GM15510 (cell line): ENCODE data around the gene VPS35L.

Experiments
- POLR2A ChIP-seq: IDR thresholded peaks from 3 replicates; pipeline ENCODE4 v1.6.1; 2011; ENCODE audit warnings: borderline replicate concordance; ENCODE audit not compliant: insufficient read length; ENCODE audit errors: extremely low read depth

VPS35L gene

DNA sequence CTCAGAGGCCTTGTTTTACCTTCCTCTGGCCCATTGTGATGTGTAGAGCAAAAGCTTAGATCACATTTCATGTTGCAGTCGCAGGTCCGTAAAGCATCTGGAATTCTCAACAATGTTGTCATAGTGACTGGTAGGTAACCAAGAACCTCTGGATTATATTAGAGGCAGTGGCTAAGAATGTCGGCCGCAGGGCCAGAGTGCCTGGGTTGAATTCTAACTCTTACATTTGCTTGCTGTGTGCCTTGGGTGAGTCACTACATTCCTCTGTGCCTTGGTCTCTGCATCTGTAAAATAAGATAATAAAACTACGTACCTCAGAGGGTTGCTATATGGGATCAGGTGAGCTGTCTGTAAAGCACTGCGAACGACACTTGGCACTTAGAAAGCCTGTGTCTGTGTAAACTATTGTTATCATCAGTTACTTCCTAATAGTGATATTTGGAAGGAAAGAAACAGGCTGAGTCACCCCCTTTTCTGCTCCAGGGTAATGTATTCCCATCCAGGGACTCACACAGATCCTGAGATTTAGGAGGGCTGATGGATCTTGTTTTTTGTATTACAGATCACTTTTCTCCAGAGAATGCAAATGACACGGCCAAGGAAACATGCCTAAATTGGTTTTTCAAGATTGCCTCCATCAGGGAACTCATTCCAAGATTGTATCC lies 52.2 kb downstream of the VPS35L start:
- TF ChIP-seq POLR2A, result no peak

DNA sequence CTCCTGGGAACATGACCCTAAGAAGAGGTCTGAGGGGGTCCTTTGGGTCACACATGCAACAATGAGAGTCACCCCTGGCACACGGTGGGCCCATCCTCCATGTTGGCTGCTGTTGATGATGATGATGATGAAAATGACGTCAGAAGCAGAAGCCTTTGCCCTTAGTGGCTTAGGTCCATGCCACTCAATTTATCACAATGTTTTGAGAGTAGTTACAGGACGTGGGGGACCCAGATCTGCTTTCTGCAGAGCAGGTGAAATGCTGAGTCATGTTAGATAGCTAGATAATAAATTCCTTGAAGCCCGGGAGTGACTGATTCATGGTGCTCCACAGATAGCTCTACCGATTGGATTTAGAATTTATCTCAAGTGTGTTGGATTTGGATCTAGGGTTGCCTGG lies 53.9 kb downstream of the VPS35L start:
- TF ChIP-seq POLR2A, result no peak

DNA sequence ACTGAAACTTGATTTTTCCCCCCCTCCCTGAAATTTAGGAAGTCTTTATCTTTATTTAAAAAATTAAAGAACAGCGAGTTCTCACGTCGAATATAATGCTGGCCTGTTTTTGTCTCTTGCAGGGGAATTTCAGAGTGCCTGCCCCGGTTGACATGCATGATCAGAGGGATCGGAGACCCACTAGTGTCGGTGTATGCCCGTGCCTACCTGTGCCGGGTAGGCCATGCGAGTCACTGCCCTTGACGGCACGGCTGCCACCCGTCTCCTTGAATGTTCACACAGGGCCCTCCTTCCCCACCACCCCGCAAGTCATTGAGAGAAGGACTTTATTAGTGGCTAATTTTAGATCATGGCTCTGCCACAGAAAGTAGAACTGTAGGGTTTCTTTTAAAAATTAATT lies 54.7 kb downstream of the VPS35L start:
- TF ChIP-seq POLR2A, result no peak

DNA sequence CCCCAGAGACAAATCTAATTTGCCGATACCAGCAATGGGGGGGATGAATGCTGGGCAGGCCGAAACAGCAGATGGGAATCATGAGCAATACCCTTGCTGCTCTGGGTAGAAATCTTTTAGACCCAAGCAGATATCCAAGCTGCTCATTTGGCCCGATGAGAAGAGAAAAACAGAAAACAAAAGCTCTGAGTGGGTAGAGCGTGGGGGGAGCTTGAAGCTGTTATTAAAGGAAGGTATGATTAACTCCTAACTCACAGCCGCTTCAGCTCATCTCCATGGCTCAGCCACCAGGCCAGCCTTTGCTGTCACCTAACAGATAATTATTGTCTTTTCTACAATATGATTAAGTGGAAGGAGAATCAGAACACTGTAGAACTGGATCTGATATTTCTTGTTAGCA lies 58.3 kb downstream of the VPS35L start:
- no peak for TF ChIP-seq POLR2A

DNA sequence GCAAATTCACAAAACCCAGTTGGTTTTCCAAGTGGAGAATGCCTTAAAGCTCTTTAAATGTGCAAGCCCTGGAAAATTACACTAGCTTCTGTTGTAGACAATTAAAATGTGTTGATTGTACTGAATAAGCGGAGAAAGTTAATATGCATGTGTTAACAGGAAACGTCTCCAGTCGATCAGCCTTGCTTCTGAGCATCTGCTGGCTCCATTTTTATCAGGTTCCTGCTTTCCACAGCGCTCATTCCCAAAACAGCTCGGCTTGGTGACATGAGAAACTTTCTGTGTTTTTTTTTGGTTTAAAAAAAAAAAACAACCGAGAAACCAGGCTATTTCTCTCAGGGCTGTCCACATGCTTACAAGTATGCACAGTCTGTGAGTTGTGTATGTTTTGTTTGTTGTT lies 60.7 kb downstream of the VPS35L start:
- TF ChIP-seq POLR2A, result no peak

DNA sequence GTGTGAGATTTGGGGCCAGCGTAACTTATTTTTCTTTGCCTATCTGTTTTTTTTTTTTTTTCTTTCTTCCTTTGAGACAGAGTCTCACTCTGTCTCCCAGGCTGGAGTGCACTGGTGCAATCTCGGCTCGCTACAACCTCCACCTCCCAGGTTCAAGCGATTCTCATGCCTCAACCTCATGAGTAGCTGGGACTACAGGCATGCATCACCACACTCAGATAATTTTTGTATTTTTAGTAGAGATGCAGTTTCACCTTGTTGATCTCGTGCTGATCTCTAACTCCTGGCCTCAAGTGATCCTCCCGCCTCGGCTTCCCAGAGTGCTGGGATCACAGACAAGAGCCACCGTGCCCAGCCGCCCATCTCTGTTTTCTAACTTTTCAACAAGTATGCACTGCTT lies 63.4 kb downstream of the VPS35L start:
- no peak for TF ChIP-seq POLR2A

DNA sequence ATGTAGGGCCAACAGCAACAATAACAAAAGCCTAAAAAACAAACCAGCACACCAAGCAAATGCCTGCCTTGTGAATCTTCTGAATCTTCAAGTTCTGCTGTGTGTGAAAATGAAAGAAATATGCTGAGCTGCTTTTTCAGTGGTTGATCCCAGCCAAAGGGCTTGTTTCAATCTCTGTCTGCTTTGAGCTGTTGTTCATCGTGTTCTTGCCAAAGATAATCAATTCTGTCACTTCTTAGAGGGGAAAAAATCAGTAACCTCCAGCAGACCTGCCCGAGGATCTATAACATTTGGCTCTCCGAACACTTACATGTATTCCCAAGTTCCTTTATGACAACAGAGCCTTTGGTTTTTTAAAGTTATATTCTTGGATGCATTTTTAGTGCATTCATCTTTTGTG lies 65.9 kb downstream of the VPS35L start:
- no peak for TF ChIP-seq POLR2A

DNA sequence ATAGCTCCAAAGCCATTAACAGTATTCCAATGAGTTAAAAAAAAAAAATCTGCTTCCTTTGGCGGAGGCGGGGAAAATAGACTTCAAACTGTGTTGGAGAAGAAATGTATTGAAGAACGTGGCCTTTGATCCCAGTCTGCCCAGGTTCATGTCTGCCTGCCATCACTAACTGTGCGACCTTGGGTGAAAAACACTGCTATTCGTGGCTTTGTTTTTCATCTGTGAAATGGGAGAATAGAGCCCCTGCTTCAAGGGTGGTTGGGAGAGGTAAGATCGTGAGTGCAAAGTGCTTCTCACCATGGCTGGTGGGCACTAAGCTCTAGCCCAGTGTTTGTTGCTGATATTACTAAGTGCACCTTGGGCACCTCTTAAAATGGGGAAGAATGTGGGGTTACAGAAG lies 69.5 kb downstream of the VPS35L start:
- TF ChIP-seq POLR2A, result no peak

DNA sequence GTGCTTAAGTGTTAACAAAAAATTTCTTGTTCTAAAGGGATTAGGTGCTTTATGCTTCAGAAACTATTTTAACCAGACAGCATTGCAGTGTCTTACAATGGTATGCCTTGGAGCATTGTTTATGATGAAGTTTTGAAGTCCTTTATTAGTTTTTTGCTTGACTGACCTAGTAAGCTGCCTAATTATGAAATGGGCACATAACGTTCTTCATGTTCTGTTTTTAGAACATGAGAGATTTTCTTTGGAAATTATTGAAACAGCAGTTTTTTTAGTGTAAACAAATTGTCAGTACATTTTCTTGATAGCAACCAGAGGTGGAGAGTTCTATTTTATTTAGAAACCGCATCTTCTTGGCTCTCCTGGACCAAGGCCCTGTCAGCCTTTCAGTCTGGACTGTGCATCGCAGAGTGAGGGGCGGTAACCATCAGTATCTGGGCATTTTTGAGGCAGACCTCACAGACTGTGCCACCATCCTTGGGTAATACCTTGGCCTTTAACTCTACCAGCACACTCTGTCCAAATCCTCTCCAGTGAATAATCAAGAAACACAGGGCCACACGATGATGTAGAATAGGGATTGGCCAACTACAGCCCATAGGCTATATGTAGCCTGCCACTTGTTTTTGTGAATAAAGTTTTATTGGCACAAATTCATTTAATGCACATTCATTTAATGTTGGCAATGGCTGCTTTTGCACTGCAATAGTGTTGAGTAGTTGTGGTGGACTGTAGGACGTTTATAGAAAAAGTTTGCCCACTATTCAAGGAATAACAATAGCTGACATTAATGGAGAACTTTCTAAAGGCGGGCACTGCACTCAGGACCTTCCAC lies 81.1 kb downstream of the VPS35L start:
- TF ChIP-seq POLR2A, result no peak

DNA sequence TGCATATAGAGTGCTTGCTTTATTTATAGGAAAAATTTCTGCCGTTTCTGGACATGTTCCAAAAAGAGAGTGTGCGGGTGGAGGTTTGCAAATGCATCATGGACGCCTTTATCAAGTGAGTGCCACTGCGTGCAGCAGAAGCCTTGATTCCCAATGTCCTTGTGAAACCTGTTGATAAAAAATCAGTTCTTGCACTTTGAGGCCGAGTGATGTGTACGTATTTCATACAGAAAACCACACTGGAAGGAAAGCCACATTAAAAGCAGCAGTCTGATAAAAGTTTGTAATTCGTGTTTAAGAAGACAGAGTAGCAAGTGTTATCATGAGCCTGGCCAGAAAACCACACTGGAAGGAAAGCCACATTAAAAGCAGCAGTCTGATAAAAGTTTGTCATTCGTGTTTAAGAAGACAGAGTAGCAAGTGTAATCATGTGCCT lies 84.5 kb downstream of the VPS35L start:
- no peak for TF ChIP-seq POLR2A

DNA sequence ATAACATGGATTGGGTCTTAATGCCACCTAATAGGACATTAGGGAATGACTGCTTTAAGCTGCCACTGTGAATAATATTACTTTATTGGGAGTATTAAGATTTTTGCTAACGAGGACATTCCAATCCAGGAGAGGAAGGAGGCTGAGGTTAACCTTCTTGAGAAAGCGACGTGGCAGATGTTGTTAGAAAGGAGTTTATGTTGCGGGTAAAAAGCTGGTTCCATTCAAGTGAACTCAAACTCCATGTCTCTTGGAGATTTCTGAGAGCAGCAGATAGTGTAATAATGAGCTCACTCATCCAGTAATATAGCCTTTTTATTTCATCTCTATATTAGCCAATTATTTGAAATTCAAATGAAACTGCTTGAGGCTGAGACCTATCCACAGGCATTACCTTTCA lies 87.0 kb downstream of the VPS35L start:
- no peak for TF ChIP-seq POLR2A

DNA sequence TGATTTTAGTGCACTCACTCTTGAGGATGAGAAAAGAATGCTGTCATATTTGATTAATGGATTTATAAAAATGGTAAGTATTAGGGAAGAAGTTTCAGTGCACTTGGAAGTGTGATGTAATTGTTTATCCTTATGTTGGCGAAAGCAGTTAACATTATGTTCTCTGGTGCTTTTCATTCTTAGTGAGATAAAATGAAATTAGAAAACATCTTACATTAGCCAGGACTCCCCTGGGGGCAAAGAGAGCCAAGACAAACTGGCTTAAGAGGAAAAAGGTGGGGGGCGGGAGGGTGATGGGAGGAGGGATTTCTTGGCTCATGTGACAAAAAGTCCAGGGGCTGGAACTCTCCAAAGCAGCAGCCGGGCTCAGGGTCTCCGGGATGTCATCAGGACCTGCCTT lies 89.4 kb downstream of the VPS35L start:
- TF ChIP-seq POLR2A, result no peak

DNA sequence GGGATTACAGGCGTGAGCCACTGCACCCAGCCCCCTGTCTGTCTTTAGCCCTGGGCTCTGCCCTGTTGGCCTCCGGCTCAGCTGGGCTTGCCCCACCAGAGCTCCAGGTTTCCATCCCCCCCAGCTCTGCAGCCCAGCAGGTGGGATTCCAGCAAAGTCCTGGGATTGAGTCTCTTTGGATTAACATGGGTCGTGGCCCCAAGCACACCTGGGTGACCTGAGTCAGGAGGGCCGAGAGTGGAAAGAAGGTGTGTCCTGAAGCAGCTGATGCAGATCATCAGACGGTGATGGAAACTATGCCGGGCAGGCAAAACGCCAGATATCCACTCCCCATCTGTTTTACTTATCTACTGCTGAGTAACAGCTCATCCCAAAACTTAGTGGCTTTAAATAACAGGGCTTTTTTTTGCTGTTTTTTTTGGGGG lies 90.1 kb downstream of the VPS35L start:
- no peak for TF ChIP-seq POLR2A

DNA sequence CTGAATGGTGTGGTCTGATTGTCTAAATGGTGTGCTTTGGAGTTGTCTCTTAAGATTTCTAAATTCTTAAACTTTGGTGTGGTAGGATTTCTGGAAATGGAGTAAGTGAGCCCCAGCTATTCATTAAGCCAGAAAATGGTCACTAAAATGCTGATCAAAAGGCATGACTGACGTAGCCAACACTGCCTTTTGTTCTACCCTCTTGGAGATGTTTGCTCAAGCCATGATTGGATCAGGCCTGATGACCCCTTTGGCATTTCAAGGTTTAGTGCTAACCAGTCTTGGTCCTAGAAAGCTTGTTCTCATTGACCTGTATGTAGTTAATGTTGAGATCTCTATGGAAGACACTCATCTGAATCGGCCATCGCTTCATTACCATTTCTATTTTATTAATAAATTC lies 94.5 kb downstream of the VPS35L start:
- no peak for TF ChIP-seq POLR2A

DNA sequence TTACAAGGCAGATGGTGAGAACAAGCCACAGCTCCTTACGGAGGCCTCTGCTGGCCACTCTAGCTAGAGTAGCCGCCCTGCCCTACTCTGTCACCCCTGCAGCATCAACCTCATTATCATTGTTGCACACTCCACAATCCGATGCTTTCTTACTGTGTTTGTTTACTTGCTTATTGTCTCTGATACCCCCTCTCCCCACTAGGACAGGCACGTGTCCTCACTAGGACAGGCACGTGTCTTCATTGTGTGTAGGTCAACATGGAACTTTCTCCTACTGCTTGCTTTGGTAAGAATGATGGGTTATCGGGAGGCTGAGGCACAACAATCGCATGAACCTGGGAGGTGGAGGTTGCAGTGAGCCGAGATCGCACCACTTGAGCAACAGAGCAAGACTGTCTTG lies 98.6 kb downstream of the VPS35L start:
- TF ChIP-seq POLR2A, result no peak

DNA sequence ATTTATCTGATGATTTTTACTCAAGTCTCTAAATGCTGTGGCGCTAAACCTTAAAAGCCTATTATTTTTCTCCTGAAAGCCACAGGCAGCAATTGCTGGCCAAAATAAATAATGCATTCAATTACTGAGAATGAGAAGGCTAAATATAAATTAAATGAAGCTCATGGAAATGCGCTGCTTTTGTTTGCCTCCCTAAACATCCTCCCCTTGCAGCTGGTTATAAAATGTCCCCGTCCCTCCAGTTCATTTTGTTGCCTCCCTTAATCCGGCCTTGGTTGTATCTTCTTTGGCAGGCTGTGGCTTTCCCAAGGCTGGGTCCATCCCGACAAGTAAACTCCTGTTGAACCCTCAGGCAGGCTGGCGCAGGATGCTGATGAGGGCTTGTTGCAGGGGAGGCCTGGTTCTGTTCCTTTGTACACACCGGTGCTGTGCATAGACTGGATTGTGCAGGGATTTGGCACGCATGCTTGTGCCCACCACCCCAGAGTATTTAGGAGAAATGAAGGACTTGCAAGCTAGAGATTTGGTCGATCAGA lies 99.8 kb downstream of the VPS35L start:
- TF ChIP-seq POLR2A, result no peak

DNA sequence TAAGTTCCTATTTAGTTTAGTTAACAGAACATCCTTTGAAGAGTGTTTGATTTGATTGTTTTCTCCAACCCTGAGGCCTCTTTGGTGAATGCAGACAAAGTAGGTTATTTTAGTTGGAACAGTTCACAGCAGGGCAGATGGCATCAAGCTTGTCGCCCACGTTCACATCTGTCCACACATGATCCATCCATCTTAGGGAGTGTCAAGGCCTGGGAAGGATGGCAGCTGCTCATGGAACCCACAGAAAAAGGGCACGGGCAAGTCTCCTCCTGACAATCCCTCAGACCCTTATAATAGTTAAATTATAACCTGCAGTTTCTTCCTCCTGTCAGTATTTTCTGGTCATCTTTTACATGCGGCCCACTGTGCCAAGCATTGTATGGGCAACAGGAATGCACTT lies 102.3 kb downstream of the VPS35L start:
- no peak for TF ChIP-seq POLR2A

DNA sequence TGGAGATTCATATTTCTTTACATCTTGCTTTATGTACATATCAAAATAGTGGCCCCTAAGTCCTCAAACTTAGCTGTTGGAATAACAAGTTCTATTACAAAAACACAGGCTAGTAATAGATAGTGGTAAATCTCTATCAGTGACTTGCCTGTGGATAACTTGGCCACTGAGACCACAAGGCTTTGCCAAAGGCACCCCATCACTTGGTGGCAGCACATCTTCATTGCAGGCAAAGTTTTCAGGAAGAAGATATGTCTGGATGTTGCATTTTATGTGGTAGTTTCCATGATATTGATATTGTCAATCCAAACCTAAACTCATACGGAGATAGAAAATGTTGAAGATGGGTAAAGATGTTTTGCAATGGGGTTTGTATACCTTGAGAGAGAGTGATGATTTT lies 104.1 kb downstream of the VPS35L start:
- TF ChIP-seq POLR2A, result no peak
